Peyer's patch (tissue), 4 donors: ENCODE measurements around the gene ADGRL3.

Source experiments
- CTCF ChIP-seq, 6 experiments: fragments of 450-650 bp in 4 of 6; fragments of 200-600 bp in 2 of 6; sonication (generic) in 1 of 6; IDR thresholded peaks; one replicate each; pipeline ENCODE4 v1.5.1; 2017 to 2019; ENCODE audit warnings: antibody characterized with exemption in 6 of 6, mild to moderate bottlenecking in 3 of 6, moderate library complexity in 1 of 6
- POLR2A ChIP-seq, 2 donors: fragments of 450-650 bp; IDR thresholded peaks; one replicate each; pipeline ENCODE4 v1.5.1; 2017; ENCODE audit warnings: antibody characterized with exemption in 2 of 2, mild to moderate bottlenecking in 2 of 2, moderate library complexity in 2 of 2

- no peak for TF ChIP-seq POLR2A (IDR thresholded peaks at IDR 0.05)
- TF ChIP-seq CTCF (IDR thresholded peaks at IDR 0.05) = no peak
These were observed 560.7 kb downstream of the ADGRL3 start for GRCh38 chr4:61760820-61761219.
